H1 (cell line): Measurements from ENCODE around the gene VPS26B. TPM values are rescaled to one million over a fixed set of nuclear protein-coding genes. Genes with fewer than 3 reads are reported as not detected.

Experiments used
- BACH1 ChIP-seq: IDR thresholded peaks from 2 replicates; pipeline ENCODE4 v1.6.1; 2012; ENCODE audit warnings: low read length, improper control_type of control experiment
- CHD1 ChIP-seq: IDR thresholded peaks from 2 replicates; pipeline ENCODE4 v1.6.1; 2012; ENCODE audit warnings: low read depth, low read length, improper control_type of control experiment
- GTF2F1 ChIP-seq: IDR thresholded peaks from 2 replicates; pipeline ENCODE4 v1.6.1; 2012; ENCODE audit warnings: low read depth, low read length, improper control_type of control experiment, borderline replicate concordance
- POLR2A ChIP-seq, 2 experiments: IDR thresholded peaks; 1 replicate in 1 of 2; 2 replicates in 1 of 2; pipeline ENCODE4 v1.6.1; 2011; ENCODE audit warnings: low read depth in 2 of 2, low read length in 2 of 2, mild to moderate bottlenecking in 2 of 2; ENCODE audit errors: control extremely low read depth in 1 of 2
- RAD21 ChIP-seq, 2 experiments: IDR thresholded peaks in 1 of 2; conservative IDR thresholded peaks in 1 of 2; 2 replicates each; pipeline ENCODE4 v1.6.1; 2011; ENCODE audit warnings: low read depth in 2 of 2, low read length in 2 of 2, improper control_type of control experiment in 1 of 2, inconsistent platforms in 1 of 2, mild to moderate bottlenecking in 1 of 2, moderate library complexity in 1 of 2
- SP4 ChIP-seq: IDR thresholded peaks from 2 replicates; pipeline ENCODE4 v1.6.1; 2012; ENCODE audit warnings: low read length, inconsistent platforms
- TAF1 ChIP-seq: IDR thresholded peaks from 2 replicates; pipeline ENCODE4 v1.6.1; 2011; ENCODE audit warnings: mild to moderate bottlenecking, low read depth, low read length
- polyA plus RNA-seq, 7 experiments: library from polyadenylated mRNA; depleted of rRNA in 3 of 7; stranded (reverse) in 5 of 7; unstranded in 2 of 7; fragments of >200 nt in 5 of 7; fragments of 200-250 nt in 2 of 7; gene quantifications; 1 replicate in 5 of 7; 2 replicates in 1 of 7; 4 replicates in 1 of 7; pipeline versions ENCODE4 v1.2.1 to v1.2.3, GENCODE V29; 2011 to 2013; ENCODE audit warnings: missing spikeins in 2 of 7, mixed read lengths in 2 of 7
- total RNA-seq: library from RNA; stranded (reverse); fragmentation: NEBNext Ultra II Directional; extraction: Animal tissue kit (Norgen Biotek cat#: 25700); gene quantifications from 2 replicates; pipeline ENCODE4 v1.2.1, GENCODE V29; 2021
- TF ChIP-seq, protein P1 (sequence below), 3 experiments: IDR thresholded peaks; 1 replicate in 2 of 3; 2 replicates in 1 of 3; pipeline versions ENCODE4 v1.5.1 to v1.6.1; 2011; ENCODE audit warnings: low read length in 3 of 3, mild to moderate bottlenecking in 3 of 3, inconsistent platforms in 2 of 3, low read depth in 1 of 3, moderate library complexity in 1 of 3; ENCODE audit not compliant: insufficient read depth in 1 of 3; ENCODE audit errors: control extremely low read depth in 1 of 3
- TF ChIP-seq, protein P2 (sequence below): IDR thresholded peaks from 2 replicates; pipeline ENCODE4 v1.6.1; 2012; ENCODE audit warnings: low read length, inconsistent platforms
- TF ChIP-seq, protein P3 (sequence below): IDR thresholded peaks from 2 replicates; pipeline ENCODE4 v1.6.1; 2012; ENCODE audit warnings: inconsistent platforms

The VPS26B gene
- total and polyA plus RNA-seq, 2 of the 8 experiments (the other 6 are each of a cell fraction or from before 2014, with no cell fraction given): 18.3 to 27.0 TPM

DNA sequence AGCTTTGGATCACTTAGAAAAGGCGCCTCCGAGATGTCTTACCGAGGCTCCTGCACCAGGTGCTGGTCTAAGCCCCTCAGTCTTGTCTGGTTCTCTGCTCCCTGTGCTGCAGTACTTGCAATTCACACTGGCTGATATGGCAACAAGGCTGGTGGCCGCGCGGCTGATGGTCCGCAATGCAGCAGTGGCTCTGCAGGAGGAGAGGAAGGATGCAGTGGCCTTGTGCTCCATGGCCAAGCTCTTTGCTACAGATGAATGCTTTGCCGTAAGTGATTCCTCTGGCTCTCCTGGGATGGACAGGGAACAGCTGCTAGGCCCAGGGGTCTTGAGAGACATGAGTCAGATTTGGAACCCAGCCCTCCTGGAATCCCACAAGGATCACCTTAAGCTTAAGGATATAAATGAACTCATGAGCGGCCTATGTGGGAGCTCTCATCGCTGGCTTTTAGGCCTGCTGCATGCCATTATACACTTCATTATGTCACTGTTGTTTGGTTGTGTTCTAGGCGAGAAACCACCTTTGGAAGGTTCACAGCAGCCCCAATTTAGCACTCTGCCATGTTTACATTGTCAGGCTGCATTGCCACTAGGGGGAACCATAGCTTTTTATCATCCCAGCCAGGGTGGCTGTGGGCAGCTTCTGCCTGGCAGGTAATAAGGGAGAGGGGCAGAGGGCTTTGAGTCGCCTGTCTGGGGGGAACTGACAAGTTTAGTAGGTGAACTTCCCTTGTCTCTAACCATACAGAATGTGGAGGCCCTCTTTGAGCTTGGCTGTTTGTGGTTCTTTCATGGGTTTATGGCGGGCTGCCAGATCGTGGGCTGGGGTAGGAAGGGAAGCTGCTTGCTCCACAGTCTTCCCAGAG is 37.4 kb downstream of the VPS26B start (continued):
- TF ChIP-seq CHD1 (no peak), RAD21 (IDR thresholded peaks at IDR 0.05 in 1 of 2, conservative IDR thresholded peaks at IDR 0.05 in 1 of 2; ENCODE audit: low read depth in 2 of 2, low read length in 2 of 2) (peak; percentile 70 to 80), BACH1 (no peak), POLR2A (IDR thresholded peaks at IDR 0.05; ENCODE audit: control extremely low read depth in 1 of 2, low read depth in 2 of 2, low read length in 2 of 2) (no peak), TAF1 (no peak), SP4 (no peak), GTF2F1 (no peak)
- TF ChIP-seq, protein P1, sequence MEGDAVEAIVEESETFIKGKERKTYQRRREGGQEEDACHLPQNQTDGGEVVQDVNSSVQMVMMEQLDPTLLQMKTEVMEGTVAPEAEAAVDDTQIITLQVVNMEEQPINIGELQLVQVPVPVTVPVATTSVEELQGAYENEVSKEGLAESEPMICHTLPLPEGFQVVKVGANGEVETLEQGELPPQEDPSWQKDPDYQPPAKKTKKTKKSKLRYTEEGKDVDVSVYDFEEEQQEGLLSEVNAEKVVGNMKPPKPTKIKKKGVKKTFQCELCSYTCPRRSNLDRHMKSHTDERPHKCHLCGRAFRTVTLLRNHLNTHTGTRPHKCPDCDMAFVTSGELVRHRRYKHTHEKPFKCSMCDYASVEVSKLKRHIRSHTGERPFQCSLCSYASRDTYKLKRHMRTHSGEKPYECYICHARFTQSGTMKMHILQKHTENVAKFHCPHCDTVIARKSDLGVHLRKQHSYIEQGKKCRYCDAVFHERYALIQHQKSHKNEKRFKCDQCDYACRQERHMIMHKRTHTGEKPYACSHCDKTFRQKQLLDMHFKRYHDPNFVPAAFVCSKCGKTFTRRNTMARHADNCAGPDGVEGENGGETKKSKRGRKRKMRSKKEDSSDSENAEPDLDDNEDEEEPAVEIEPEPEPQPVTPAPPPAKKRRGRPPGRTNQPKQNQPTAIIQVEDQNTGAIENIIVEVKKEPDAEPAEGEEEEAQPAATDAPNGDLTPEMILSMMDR (IDR thresholded peaks at IDR 0.05; ENCODE audit: control extremely low read depth in 1 of 3, insufficient read depth in 1 of 3, low read depth in 1 of 3, low read length in 3 of 3): peak; percentile 70 to 86 (median 76)
- TF ChIP-seq, protein P2, sequence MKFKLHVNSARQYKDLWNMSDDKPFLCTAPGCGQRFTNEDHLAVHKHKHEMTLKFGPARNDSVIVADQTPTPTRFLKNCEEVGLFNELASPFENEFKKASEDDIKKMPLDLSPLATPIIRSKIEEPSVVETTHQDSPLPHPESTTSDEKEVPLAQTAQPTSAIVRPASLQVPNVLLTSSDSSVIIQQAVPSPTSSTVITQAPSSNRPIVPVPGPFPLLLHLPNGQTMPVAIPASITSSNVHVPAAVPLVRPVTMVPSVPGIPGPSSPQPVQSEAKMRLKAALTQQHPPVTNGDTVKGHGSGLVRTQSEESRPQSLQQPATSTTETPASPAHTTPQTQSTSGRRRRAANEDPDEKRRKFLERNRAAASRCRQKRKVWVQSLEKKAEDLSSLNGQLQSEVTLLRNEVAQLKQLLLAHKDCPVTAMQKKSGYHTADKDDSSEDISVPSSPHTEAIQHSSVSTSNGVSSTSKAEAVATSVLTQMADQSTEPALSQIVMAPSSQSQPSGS: no peak
- TF ChIP-seq, protein P3, sequence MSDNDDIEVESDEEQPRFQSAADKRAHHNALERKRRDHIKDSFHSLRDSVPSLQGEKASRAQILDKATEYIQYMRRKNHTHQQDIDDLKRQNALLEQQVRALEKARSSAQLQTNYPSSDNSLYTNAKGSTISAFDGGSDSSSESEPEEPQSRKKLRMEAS: no peak
